Endothelial cell of umbilical vein (primary cell): ENCODE measurements around the gene INHBE. TPM values are rescaled to one million over a fixed set of nuclear protein-coding genes. Genes with fewer than 3 reads are reported as not detected.

Experiments used
- BruUV-seq: library from RNA; stranded (reverse); fragments of 400-500 nt; replicated peaks from 2 replicates; lab custom pipeline; 2021; lab: Mats Ljungman, UMichigan
- CTCF ChIA-PET: fragments of 300-600, 350-600 bp; sonication (Branson Sonifier 250); formaldehyde crosslinking; loops from one replicate; lab custom pipeline; 2021; ENCODE audit warnings: antibody characterized with exemption, inconsistent platforms; lab: Charles Lee
- POLR2A ChIA-PET: fragments of 300-600, 350-600 bp; sonication (Branson Sonifier 250); formaldehyde crosslinking; loops from one replicate; lab custom pipeline; 2021; ENCODE audit warnings: antibody characterized with exemption, inconsistent platforms; lab: Charles Lee
- DNase-seq: peaks from one replicate; pipeline ENCODE4 v3.0.0-alpha.2; 2011; ENCODE audit warnings: low read depth, low spot score
- FAIRE-seq: peaks from 2 replicates; lab custom pipeline; 2011; peaks lifted over from hg19 to GRCh38; lab: Jason Lieb, UNC
- H2AFZ ChIP-seq: 2 replicates; pipeline ENCODE4 v1.6.0; 2012; ENCODE audit warnings: low read depth, low read length, control low read depth, inconsistent platforms
- H3K27ac ChIP-seq: 2 replicates; pipeline ENCODE4 v1.5.1; 2011; ENCODE audit warnings: low read depth, mild to moderate bottlenecking, control low read depth, low read length, moderate library complexity; ENCODE audit not compliant: insufficient read depth
- H3K27me3 ChIP-seq, 2 experiments: 2 replicates each; pipeline versions ENCODE4 v1.6.0 to v1.6.1; 2011; ENCODE audit warnings: low read length in 2 of 2, mixed read lengths in 1 of 2; ENCODE audit not compliant: control insufficient read depth in 2 of 2, insufficient read depth in 2 of 2
- H3K36me3 ChIP-seq, 2 experiments: 2 replicates in 1 of 2; 3 replicates in 1 of 2; pipeline ENCODE4 v1.5.1; 2011; ENCODE audit warnings: low read length in 2 of 2, mild to moderate bottlenecking in 1 of 2, moderate library complexity in 1 of 2; ENCODE audit not compliant: control insufficient read depth in 2 of 2, insufficient read depth in 2 of 2; ENCODE audit errors: extremely low read depth in 1 of 2
- H3K4me1 ChIP-seq: 3 replicates; pipeline ENCODE4 v1.5.1; 2011; ENCODE audit warnings: mild to moderate bottlenecking, low read length; ENCODE audit not compliant: control insufficient read depth, insufficient read depth; ENCODE audit errors: extremely low read depth
- H3K4me2 ChIP-seq: 2 replicates; pipeline ENCODE4 v1.6.1; 2011; ENCODE audit warnings: low read length, control low read depth, mixed read lengths; ENCODE audit not compliant: insufficient read depth
- H3K4me3 ChIP-seq, 3 experiments: fragments of 200-600 bp in 1 of 3; sonication (generic), shearing (Covaris generic) in 1 of 3; replicated peaks in 1 of 3; 2 replicates each; pipeline ENCODE4 v1.5.1; 2011 to 2016; ENCODE audit warnings: control low read depth in 3 of 3, low read length in 3 of 3, mild to moderate bottlenecking in 2 of 3, inconsistent platforms in 1 of 3, low read depth in 1 of 3, moderate library complexity in 1 of 3; ENCODE audit not compliant: insufficient read depth in 1 of 3
- H3K79me2 ChIP-seq: 2 replicates; pipeline ENCODE4 v1.6.0; 2012; ENCODE audit warnings: low read length, inconsistent platforms; ENCODE audit not compliant: control insufficient read depth, insufficient read depth
- H3K9ac ChIP-seq: replicated peaks from 2 replicates; pipeline ENCODE3; 2011; ENCODE audit warnings: low read length, control low read depth; ENCODE audit not compliant: insufficient read depth; ENCODE audit errors: extremely low read depth
- H3K9me1 ChIP-seq: replicated peaks from 3 replicates; pipeline ENCODE4 v1.6.0; 2011; ENCODE audit warnings: mild to moderate bottlenecking, low read length; ENCODE audit not compliant: control insufficient read depth, insufficient read depth; ENCODE audit errors: extremely low read depth
- H3K9me3 ChIP-seq: replicated peaks from 2 replicates; pipeline ENCODE4 v1.5.1; 2012; ENCODE audit warnings: low read length, inconsistent platforms; ENCODE audit not compliant: control insufficient read depth, insufficient read depth
- H4K20me1 ChIP-seq: replicated peaks from 2 replicates; pipeline ENCODE3; 2011; ENCODE audit warnings: mild to moderate bottlenecking, low read length; ENCODE audit not compliant: control insufficient read depth, insufficient read depth; ENCODE audit errors: extremely low read depth
- CTCF ChIP-seq, 2 donors: IDR thresholded peaks; 1 replicate in 1 of 2; 2 replicates in 1 of 2; pipeline ENCODE4 v1.5.1; 2011; ENCODE audit warnings: low read length in 2 of 2, mild to moderate bottlenecking in 2 of 2, moderate library complexity in 2 of 2, control low read depth in 1 of 2, inconsistent platforms in 1 of 2, low read depth in 1 of 2; ENCODE audit not compliant: insufficient read depth in 1 of 2; ENCODE audit errors: extremely low read depth in 1 of 2
- EZH2 ChIP-seq: IDR thresholded peaks from 2 replicates; pipeline ENCODE4 v1.6.1; 2012; ENCODE audit warnings: borderline replicate concordance, low read depth, mild to moderate bottlenecking, moderate library complexity, low read length, inconsistent platforms; ENCODE audit not compliant: severe bottlenecking
- FOS ChIP-seq: IDR thresholded peaks from 2 replicates; pipeline ENCODE4 v1.6.1; 2011; ENCODE audit warnings: mild to moderate bottlenecking, low read length, moderate library complexity, borderline replicate concordance; ENCODE audit not compliant: insufficient read depth
- GATA2 ChIP-seq: IDR thresholded peaks from 2 replicates; pipeline ENCODE4 v1.7.0; 2011; ENCODE audit warnings: low read depth, mild to moderate bottlenecking, moderate library complexity, mixed read lengths, low read length; ENCODE audit not compliant: insufficient read length, insufficient read depth
- JUN ChIP-seq: IDR thresholded peaks from 2 replicates; pipeline ENCODE4 v1.6.1; 2011; ENCODE audit warnings: borderline replicate concordance, low read depth; ENCODE audit not compliant: insufficient read length, insufficient read depth
- MAX ChIP-seq: IDR thresholded peaks from 2 replicates; pipeline ENCODE4 v1.6.1; 2011; ENCODE audit not compliant: insufficient read depth, insufficient read length
- MYC ChIP-seq: IDR thresholded peaks from one replicate; pipeline ENCODE4 v1.6.1; 2011; ENCODE audit warnings: mild to moderate bottlenecking, low read depth, low read length
- POLR2A ChIP-seq: IDR thresholded peaks from 2 replicates; pipeline ENCODE4 v1.6.1; 2012; ENCODE audit warnings: low read depth, mild to moderate bottlenecking, control low read depth, low read length
- POLR2AphosphoS5 ChIP-seq: IDR thresholded peaks from 2 replicates; pipeline ENCODE4 v1.6.1; 2012; ENCODE audit warnings: low read depth, mild to moderate bottlenecking, control low read depth, low read length, moderate library complexity; ENCODE audit not compliant: insufficient read depth
- dilution Hi-C: fragments of 300-500 bp; cut with MboI; formaldehyde crosslinking; loops from one replicate; pipeline ENCODE4 v1.15.0; 2019; ENCODE audit warnings: low sequenced_read_pairs; ENCODE audit not compliant: extremely low pct_ligation_motif_present
- intact Hi-C: fragments of 100-400 bp; cut with micrococcal nuclease; formaldehyde crosslinking; loops from one replicate; pipeline ENCODE4 v1.10.0; 2022
- polyA plus RNA-seq, 4 experiments: library from polyadenylated mRNA; depleted of rRNA in 3 of 4; stranded (reverse) in 3 of 4; unstranded in 1 of 4; fragments of >200 nt; gene quantifications; 2 replicates each; pipeline versions ENCODE4 v1.2.1 to v1.2.3, GENCODE V29; 2011 to 2012; ENCODE audit warnings: missing spikeins in 1 of 4
- total RNA-seq: library from RNA; stranded (reverse); gene quantifications from 2 replicates; pipeline ENCODE4 v1.2.3, GENCODE V29; 2021

Gene INHBE
- total and polyA plus RNA-seq, 2 donors (not counting 3 experiments of a cell fraction or from before 2014, with no cell fraction given) = not detected

GRCh38 chr12:57459055-57459749 lies 4.1 kb downstream of the INHBE start:
- no peaks in the 10 kb centered on the region for H3K79me2 ChIP-seq
- H3K4me1 ChIP-seq = peaks cover 14% of the 10 kb centered on the region
- peak overlapping the region; percentile 92 for H2AFZ ChIP-seq
- peaks cover 5 to 10% of the 10 kb centered on the region in 2 experiments for H3K27me3 ChIP-seq
- POLR2A ChIA-PET = interaction anchor here (1.1 kb wide), 1 partner anchor 62 kb away, joined by 3 read pairs; the partner anchor contains the start of gene DDIT3
- H4K20me1 ChIP-seq = no peaks in the 10 kb centered on the region
- no peaks in the 10 kb centered on the region for H3K9me1 ChIP-seq
- H3K4me3 ChIP-seq = peak overlapping the region; percentile 37 to 63 (median 55)
- H3K9ac ChIP-seq = peak overlapping the region; percentile 36
- dilution Hi-C loops (no loop called here), intact Hi-C loops (loop anchor here (1.0 to 2.0 kb wide), 2 partner anchors 29 to 162 kb away; partner anchors contain the start of gene MARS1)
- no TSS peak for BruUV-seq
- FAIRE-seq (peak; percentile 97), DNase-seq (peak; percentile 93)
- TF ChIP-seq POLR2A (peak; percentile 63), GATA2 (no peak), POLR2AphosphoS5 (no peak), JUN (no peak), MYC (no peak), EZH2 (no peak), FOS (no peak), MAX (no peak), CTCF (IDR thresholded peaks at IDR 0.05; ENCODE audit: extremely low read depth in 1 of 2, insufficient read depth in 1 of 2, low read depth in 1 of 2, low read length in 2 of 2) (peak; percentile 96 to 97)
- H3K36me3 ChIP-seq = no peaks in the 10 kb centered on the region
- no peaks in the 10 kb centered on the region for H3K9me3 ChIP-seq
- H3K27ac ChIP-seq = peak overlapping the region; percentile 25
- CTCF ChIA-PET = interaction anchor here (0.6 to 2.0 kb wide), 46 partner anchors 9 to 1485 kb away, joined by 3 to 27 read pairs (median 4); partner anchors contain the start of genes ARHGAP9, B4GALNT1, DDIT3 and RAB5B
- peak overlapping the region; percentile 79 for H3K4me2 ChIP-seq
